K562 (cell line): ENCODE data around the gene CRK.

Experiments
- CBFB ChIP-seq: sonication (generic); formaldehyde crosslinking; IDR thresholded peaks from 2 replicates; pipeline ENCODE4 v1.4.0; 2020; ENCODE audit warnings: mild to moderate bottlenecking, missing genetic modification reagents
- DDX20 ChIP-seq: fragments of 450-650 bp; IDR thresholded peaks from 2 replicates; pipeline ENCODE4 v1.6.1; 2016; ENCODE audit warnings: missing genetic modification characterization, low read depth, mild to moderate bottlenecking, missing compliant biosample characterization, moderate library complexity
- EP300 ChIP-seq: IDR thresholded peaks from 2 replicates; pipeline ENCODE4 v1.6.1; 2012; ENCODE audit warnings: low read length, improper control_type of control experiment
- KAT7 ChIP-seq: sonication (generic); formaldehyde crosslinking; IDR thresholded peaks from 2 replicates; pipeline ENCODE4 v1.8.0; 2022; ENCODE audit warnings: missing genetic modification reagents, mild to moderate bottlenecking, borderline replicate concordance
- KLF1 ChIP-seq: fragments of 450-650 bp; IDR thresholded peaks from 2 replicates; pipeline ENCODE4 v1.6.1; 2016; ENCODE audit warnings: missing genetic modification characterization, missing compliant biosample characterization
- NFIC ChIP-seq: fragments of 450-650 bp; IDR thresholded peaks from 2 replicates; pipeline ENCODE4 v1.6.1; 2017; ENCODE audit warnings: mild to moderate bottlenecking, inconsistent platforms
- SIN3A ChIP-seq, 2 experiments: fragments of 150-350 bp in 1 of 2; IDR thresholded peaks; 2 replicates each; pipeline ENCODE4 v1.6.1; 2011 to 2016; ENCODE audit warnings: borderline replicate concordance in 2 of 2, low read depth in 2 of 2, low read length in 2 of 2, mild to moderate bottlenecking in 2 of 2, moderate library complexity in 2 of 2; ENCODE audit not compliant: control insufficient read depth in 1 of 2
- ZNF124 ChIP-seq: sonication (generic); formaldehyde crosslinking; IDR thresholded peaks from 2 replicates; pipeline ENCODE4 v1.8.1; 2022; ENCODE audit warnings: missing genetic modification reagents
- ZNF133 ChIP-seq: fragments of 250-450 bp; sonication (Bioruptor Pico); IDR thresholded peaks from 2 replicates; pipeline ENCODE4 v1.4.0; 2020; ENCODE audit warnings: mild to moderate bottlenecking
- TF ChIP-seq, protein P1 (sequence below), 3 experiments: IDR thresholded peaks in 2 of 3; conservative IDR thresholded peaks in 1 of 3; 2 replicates each; pipeline ENCODE4 v1.5.1; 2011 to 2012; ENCODE audit warnings: low read length in 3 of 3, mild to moderate bottlenecking in 3 of 3, control low read depth in 2 of 3, improper control_type of control experiment in 1 of 3, inconsistent platforms in 1 of 3, low read depth in 1 of 3, mixed read lengths in 1 of 3, moderate library complexity in 1 of 3; ENCODE audit not compliant: insufficient read depth in 2 of 3
- TF ChIP-seq, protein P2 (sequence below): sonication (generic); formaldehyde crosslinking; IDR thresholded peaks from 2 replicates; pipeline ENCODE4 v1.8.0; 2022; ENCODE audit warnings: missing genetic modification reagents, mild to moderate bottlenecking, borderline replicate concordance

- TF ChIP-seq KAT7 (CRISPR knock-in tag) (no peak), ZNF133 (CRISPR knock-in tag) (no peak), CBFB (no peak), ZNF124 (CRISPR knock-in tag) (no peak), SIN3A (IDR thresholded peaks at IDR 0.05; ENCODE audit: borderline replicate concordance in 2 of 2, control insufficient read depth in 1 of 2, low read depth in 2 of 2, low read length in 2 of 2) (no peak), NFIC (no peak), KLF1 (tag) (no peak), EP300 (no peak), DDX20 (tag) (no peak)
- TF ChIP-seq, protein P1, sequence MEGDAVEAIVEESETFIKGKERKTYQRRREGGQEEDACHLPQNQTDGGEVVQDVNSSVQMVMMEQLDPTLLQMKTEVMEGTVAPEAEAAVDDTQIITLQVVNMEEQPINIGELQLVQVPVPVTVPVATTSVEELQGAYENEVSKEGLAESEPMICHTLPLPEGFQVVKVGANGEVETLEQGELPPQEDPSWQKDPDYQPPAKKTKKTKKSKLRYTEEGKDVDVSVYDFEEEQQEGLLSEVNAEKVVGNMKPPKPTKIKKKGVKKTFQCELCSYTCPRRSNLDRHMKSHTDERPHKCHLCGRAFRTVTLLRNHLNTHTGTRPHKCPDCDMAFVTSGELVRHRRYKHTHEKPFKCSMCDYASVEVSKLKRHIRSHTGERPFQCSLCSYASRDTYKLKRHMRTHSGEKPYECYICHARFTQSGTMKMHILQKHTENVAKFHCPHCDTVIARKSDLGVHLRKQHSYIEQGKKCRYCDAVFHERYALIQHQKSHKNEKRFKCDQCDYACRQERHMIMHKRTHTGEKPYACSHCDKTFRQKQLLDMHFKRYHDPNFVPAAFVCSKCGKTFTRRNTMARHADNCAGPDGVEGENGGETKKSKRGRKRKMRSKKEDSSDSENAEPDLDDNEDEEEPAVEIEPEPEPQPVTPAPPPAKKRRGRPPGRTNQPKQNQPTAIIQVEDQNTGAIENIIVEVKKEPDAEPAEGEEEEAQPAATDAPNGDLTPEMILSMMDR (IDR thresholded peaks at IDR 0.05 in 2 of 3, conservative IDR thresholded peaks at IDR 0.05 in 1 of 3; ENCODE audit: insufficient read depth in 2 of 3, low read depth in 1 of 3, low read length in 3 of 3): no peak
- TF ChIP-seq, protein P2, sequence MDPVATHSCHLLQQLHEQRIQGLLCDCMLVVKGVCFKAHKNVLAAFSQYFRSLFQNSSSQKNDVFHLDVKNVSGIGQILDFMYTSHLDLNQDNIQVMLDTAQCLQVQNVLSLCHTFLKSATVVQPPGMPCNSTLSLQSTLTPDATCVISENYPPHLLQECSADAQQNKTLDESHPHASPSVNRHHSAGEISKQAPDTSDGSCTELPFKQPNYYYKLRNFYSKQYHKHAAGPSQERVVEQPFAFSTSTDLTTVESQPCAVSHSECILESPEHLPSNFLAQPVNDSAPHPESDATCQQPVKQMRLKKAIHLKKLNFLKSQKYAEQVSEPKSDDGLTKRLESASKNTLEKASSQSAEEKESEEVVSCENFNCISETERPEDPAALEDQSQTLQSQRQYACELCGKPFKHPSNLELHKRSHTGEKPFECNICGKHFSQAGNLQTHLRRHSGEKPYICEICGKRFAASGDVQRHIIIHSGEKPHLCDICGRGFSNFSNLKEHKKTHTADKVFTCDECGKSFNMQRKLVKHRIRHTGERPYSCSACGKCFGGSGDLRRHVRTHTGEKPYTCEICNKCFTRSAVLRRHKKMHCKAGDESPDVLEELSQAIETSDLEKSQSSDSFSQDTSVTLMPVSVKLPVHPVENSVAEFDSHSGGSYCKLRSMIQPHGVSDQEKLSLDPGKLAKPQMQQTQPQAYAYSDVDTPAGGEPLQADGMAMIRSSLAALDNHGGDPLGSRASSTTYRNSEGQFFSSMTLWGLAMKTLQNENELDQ (CRISPR knock-in tag): no peak
Observed at GRCh38 chr17:1420981-1421380, 35.1 kb downstream of the CRK start.
